ENCODE data around the gene C18orf32.
"Not testable (repeated sequence)": the region's sequence is repeated elsewhere in the genome, so short reads cannot be mapped to it uniquely, and the experiment has no call there.

Gene C18orf32

GRCh38 chr18:49524951-49525350 is 37.9 kb upstream of the C18orf32 start:
- TF ChIP-seq, protein P1, sequence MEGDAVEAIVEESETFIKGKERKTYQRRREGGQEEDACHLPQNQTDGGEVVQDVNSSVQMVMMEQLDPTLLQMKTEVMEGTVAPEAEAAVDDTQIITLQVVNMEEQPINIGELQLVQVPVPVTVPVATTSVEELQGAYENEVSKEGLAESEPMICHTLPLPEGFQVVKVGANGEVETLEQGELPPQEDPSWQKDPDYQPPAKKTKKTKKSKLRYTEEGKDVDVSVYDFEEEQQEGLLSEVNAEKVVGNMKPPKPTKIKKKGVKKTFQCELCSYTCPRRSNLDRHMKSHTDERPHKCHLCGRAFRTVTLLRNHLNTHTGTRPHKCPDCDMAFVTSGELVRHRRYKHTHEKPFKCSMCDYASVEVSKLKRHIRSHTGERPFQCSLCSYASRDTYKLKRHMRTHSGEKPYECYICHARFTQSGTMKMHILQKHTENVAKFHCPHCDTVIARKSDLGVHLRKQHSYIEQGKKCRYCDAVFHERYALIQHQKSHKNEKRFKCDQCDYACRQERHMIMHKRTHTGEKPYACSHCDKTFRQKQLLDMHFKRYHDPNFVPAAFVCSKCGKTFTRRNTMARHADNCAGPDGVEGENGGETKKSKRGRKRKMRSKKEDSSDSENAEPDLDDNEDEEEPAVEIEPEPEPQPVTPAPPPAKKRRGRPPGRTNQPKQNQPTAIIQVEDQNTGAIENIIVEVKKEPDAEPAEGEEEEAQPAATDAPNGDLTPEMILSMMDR (IDR thresholded peaks at IDR 0.05; ENCODE audit: control insufficient read depth, extremely low read depth, insufficient read depth), result no peak
- no peak for DNase-seq (ENCODE audit: low read depth)

GRCh38 chr18:49524349-49524748 is 37.3 kb upstream of the C18orf32 start:
- H3K4me3 ChIP-seq (ENCODE audit: low read depth, low read length), result no peak overlapping the region
- DNase-seq (ENCODE audit: low read depth), result no peak
- TF ChIP-seq, protein P1 (IDR thresholded peaks at IDR 0.05; ENCODE audit: control insufficient read depth, extremely low read depth, insufficient read depth), result no peak

More at GRCh38 chr18:49524951-49525350, 37.9 kb upstream of the C18orf32 start:
- no peak overlapping the region for H3K4me3 ChIP-seq (ENCODE audit: low read depth, low read length)

- not testable (repeated sequence) for DNase-seq (ENCODE audit: low read depth); H3K4me3 ChIP-seq (ENCODE audit: low read depth, low read length)
Observed at GRCh38 chr18:49523580-49524093, 36.6 kb upstream of the C18orf32 start.

DNA sequence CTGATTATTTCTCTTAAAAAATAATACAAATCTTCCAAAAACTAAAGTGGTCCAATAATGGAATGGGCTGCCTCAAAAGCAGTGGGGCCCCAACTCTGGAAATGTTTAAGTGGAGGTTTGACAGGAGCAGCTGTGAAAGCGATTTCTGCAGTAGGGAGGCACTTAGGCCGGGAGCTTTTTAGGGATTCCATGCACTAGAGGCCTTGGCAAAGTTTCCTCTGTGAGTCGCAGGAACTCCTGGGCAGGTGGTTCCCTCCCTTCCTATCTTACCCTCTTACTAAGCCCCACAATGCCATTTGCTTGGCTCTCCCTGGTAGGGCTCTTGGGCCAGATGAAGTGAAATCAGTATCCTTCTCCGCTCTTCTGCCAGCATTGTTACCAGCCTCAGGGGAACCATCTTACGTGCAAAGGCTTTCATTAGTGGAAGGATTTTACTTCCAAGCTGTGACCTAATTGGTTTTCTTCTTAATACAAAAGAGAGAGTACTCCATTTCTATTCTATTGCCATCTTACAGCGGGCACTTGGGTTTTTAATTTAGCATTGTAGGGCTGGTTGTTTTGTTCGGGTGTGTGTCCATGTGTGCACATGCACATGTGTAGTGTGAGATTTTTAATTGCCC is 34.3 kb upstream of the C18orf32 start:
- no peak overlapping the region for H3K4me3 ChIP-seq (ENCODE audit: low read depth, low read length)
- DNase-seq (ENCODE audit: low read depth), result no peak
- TF ChIP-seq, protein P1 (IDR thresholded peaks at IDR 0.05; ENCODE audit: control insufficient read depth, extremely low read depth, insufficient read depth), result no peak

DNA sequence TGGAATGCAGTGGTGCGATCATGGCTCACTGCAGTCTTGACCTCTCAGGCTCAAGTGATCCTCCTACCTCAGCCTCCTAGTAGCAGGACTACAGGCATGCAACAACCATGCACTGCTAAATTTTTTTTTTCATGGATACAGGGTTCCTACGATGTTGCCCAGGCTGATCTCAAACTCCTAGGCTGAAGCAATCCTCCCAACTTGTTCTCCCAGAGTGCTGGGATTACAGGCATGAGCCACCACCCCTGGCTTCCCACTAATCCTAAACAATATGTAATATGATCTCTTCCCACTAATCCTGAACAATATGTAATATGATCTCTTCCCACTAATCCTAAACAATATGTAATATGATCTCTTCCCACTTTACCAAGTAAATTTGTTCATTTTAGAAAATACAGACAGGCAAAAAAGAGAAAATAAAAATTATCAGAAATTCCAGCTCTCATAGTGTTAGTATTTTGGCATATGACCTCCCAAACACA is 33.7 kb upstream of the C18orf32 start:
- DNase-seq (ENCODE audit: low read depth), result no peak
- no peak overlapping the region for H3K4me3 ChIP-seq (ENCODE audit: low read depth, low read length)
- TF ChIP-seq, protein P1 (IDR thresholded peaks at IDR 0.05; ENCODE audit: control insufficient read depth, extremely low read depth, insufficient read depth), result no peak

DNA sequence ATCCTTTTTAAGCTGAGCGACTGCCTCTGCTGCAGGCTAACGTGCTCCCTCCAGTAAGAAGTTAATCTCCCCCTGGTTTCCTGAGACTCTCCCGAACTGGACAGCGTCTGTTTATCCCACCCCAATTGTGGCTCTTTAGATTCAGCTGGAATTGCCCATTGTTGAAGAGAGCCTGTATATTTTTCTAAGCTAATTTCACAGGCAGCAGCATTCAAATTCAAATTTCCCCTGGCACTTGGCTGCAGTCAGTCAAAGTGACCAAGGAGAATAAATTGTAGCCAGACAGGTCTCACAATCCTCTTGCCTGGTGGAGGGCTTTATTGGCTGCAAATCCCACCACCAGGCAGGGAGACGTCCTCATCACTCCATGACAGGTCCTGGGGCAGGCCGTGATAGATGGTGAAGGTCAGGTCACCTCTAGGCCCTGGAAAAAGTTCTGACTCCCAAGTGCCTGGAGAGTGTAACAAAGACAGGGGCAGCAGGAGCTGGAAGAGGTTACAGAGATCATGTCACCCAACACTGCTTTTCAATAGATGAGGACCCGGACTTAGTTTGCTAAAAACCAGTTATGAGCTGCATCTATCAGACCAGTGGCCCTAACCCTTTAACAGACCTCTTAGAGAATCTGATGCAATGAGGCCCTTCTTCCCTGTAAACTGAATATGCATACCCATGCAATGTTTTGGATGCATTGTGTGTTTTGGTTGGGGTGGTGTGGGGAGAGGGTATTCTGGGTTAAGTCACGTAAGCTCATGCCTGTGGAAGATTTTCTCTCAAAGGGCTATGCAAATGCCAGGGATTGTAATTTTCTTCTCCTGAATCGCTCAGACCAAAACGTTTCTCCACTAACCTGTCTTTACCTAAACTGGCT is 32.3 kb upstream of the C18orf32 start:
- no peak overlapping the region for H3K4me3 ChIP-seq (ENCODE audit: low read depth, low read length)
- TF ChIP-seq, protein P1 (IDR thresholded peaks at IDR 0.05; ENCODE audit: control insufficient read depth, extremely low read depth, insufficient read depth), result no peak
- no peak for DNase-seq (ENCODE audit: low read depth)

- no peak for DNase-seq (ENCODE audit: low read depth)
- TF ChIP-seq, protein P1 (IDR thresholded peaks at IDR 0.05; ENCODE audit: control insufficient read depth, extremely low read depth, insufficient read depth), result no peak
Observed at GRCh38 chr18:49517483-49517882, 30.4 kb upstream of the C18orf32 start.

More at GRCh38 chr18:49517483-49517882, 30.4 kb upstream of the C18orf32 start:
- H3K4me3 ChIP-seq (ENCODE audit: low read depth, low read length), result no peak overlapping the region
